GM10266 (cell line): ENCODE measurements around the gene MPDU1.

Experiments used
- DNase-seq: peaks from one replicate; pipeline ENCODE4 v3.0.0; 2012; ENCODE audit errors: extremely low spot score
- TF ChIP-seq, protein P1 (sequence below): IDR thresholded peaks from 2 replicates; pipeline ENCODE4 v1.5.1; 2012; ENCODE audit warnings: mild to moderate bottlenecking, low read depth; ENCODE audit not compliant: control insufficient read depth, insufficient read depth; ENCODE audit errors: missing control alignments

MPDU1 gene

DNA sequence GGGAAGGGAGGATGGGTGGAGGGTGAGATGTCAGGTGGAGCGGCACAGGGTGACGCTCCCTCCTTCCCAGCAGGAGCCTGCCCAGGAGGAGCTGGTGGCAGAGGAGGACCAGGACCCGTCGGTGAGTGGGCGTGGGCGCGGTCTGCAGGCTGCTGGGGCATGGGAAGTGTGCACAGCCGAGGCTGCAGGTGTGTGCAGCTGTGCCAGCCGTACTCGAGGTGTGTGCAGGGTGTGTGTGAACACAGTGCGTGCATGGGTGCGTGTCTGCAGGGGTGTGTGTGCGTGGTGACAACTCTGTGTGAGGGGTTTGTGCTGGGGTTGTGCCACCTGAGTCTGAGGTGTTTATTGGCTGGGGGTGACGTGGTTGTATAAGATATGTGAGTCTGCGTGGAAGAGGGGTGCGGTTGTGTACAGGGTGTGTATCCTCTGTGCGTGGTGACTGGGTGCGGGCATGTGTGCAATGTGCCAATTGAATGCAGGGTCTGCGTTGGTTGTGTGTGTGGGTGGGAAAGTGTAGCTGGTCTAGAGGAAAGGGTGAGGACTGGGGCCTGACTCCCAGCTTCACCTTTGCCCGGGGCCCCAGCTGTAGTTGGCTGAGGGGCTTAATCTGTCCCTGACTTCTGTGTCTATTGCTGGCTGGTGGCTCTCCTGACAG is 34.1 kb upstream of the MPDU1 start:
- no peak for DNase-seq
- TF ChIP-seq, protein P1, sequence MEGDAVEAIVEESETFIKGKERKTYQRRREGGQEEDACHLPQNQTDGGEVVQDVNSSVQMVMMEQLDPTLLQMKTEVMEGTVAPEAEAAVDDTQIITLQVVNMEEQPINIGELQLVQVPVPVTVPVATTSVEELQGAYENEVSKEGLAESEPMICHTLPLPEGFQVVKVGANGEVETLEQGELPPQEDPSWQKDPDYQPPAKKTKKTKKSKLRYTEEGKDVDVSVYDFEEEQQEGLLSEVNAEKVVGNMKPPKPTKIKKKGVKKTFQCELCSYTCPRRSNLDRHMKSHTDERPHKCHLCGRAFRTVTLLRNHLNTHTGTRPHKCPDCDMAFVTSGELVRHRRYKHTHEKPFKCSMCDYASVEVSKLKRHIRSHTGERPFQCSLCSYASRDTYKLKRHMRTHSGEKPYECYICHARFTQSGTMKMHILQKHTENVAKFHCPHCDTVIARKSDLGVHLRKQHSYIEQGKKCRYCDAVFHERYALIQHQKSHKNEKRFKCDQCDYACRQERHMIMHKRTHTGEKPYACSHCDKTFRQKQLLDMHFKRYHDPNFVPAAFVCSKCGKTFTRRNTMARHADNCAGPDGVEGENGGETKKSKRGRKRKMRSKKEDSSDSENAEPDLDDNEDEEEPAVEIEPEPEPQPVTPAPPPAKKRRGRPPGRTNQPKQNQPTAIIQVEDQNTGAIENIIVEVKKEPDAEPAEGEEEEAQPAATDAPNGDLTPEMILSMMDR = no peak

GRCh38 chr17:7550344-7550743 is 33.3 kb upstream of the MPDU1 start:
- no peak for DNase-seq

DNA sequence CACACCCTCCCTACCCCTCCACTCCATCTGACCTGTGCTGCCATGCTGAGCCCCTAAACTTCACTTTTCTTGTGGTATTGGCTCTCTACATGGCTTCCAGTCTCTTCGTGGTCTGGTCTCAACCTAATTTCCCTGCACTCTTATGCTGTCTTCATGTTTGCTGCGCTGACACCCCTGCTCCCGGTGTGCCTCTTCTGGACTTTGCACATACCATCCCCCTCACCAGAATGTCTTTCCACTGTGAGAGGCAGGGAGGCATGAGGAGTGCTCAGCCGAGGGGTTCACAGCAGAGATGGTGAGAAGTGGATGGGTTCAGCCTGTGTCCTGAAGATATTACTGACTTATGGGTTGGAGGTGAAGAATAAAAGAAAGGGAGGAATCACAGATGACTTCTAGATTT is 32.3 kb upstream of the MPDU1 start:
- no peak for DNase-seq
- TF ChIP-seq, protein P1 = no peak

More at GRCh38 chr17:7550344-7550743, 33.3 kb upstream of the MPDU1 start:
- TF ChIP-seq, protein P1 = no peak

DNA sequence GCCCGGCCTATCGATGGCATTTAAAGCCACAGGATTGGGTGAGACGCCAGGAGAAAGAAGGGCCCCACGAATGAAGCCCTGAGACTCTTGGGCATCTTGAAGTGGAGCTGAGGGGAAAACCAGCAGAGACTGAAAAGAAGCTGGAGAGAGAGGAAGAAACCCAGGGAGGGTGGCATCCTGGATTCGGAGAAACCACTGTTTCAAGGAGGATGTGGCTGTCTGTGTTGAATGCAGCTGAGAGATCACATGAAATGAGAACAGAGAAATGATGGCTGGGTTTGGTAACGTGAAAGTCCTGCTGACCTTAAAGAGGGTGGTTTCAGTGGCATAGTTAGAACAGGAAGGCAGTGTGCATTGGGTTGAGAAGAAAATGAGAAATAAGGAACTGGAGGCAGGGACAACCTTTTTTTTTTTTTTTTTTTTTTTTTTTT is 31.0 kb upstream of the MPDU1 start:
- TF ChIP-seq, protein P1 = no peak
- peak; percentile 75 for DNase-seq

GRCh38 chr17:7553356-7553755 is 30.3 kb upstream of the MPDU1 start:
- TF ChIP-seq, protein P1 = no peak
- DNase-seq = no peak

GRCh38 chr17:7555320-7555948 is 28.2 kb upstream of the MPDU1 start:
- TF ChIP-seq, protein P1 = no peak
- no peak for DNase-seq

- TF ChIP-seq, protein P1 = no peak
These were observed 27.0 kb upstream of the MPDU1 start for GRCh38 chr17:7556627-7557026.

More at GRCh38 chr17:7556627-7557026, 27.0 kb upstream of the MPDU1 start:
- DNase-seq = no peak
